Measurements from ENCODE around the gene PIK3C2B.

The PIK3C2B gene

DNA sequence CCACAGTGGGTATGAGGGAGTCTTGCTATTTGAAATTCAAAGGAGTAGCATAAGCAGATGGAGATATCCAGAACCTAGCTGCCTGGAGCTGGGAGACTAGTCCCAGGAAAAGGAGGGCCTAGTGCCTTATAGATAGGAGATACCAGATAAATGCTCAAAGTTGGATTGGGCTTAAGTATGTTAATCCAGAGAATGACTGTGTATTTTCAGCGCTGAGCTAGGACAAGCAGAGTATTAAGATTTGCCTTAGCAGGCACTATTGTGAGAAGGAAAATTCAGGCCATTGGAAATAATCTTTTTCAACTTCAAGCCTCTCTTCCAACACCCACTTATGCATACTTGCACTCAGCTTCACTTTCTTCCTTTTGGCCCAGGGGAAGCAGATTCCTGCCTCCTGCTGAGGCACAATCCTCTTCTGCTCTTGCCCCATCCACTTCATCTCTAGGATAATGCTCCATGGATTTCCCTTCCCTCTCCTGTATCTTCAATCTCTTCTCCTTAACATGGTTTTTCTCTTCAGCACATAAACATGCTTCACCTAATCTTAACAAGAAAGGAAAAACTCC lies 21.1 kb downstream of the PIK3C2B start:
- TF ChIP-seq, protein P1, sequence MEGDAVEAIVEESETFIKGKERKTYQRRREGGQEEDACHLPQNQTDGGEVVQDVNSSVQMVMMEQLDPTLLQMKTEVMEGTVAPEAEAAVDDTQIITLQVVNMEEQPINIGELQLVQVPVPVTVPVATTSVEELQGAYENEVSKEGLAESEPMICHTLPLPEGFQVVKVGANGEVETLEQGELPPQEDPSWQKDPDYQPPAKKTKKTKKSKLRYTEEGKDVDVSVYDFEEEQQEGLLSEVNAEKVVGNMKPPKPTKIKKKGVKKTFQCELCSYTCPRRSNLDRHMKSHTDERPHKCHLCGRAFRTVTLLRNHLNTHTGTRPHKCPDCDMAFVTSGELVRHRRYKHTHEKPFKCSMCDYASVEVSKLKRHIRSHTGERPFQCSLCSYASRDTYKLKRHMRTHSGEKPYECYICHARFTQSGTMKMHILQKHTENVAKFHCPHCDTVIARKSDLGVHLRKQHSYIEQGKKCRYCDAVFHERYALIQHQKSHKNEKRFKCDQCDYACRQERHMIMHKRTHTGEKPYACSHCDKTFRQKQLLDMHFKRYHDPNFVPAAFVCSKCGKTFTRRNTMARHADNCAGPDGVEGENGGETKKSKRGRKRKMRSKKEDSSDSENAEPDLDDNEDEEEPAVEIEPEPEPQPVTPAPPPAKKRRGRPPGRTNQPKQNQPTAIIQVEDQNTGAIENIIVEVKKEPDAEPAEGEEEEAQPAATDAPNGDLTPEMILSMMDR (IDR thresholded peaks at IDR 0.05) = no peak

GRCh38 chr1:204472660-204473059 lies 21.9 kb downstream of the PIK3C2B start:
- Histone ChIP-seq H3K36me3 (no peaks in the 10 kb centered on the region), H3K9me3 (no peaks in the 10 kb centered on the region), H3K4me3 (ENCODE audit: low read depth in 1 of 2, low read length in 1 of 2) (no peak overlapping the region), H3K4me1 (ENCODE audit: control insufficient read depth in 1 of 2, insufficient read depth in 1 of 2, low read depth in 1 of 2, low read length in 1 of 2) (no peaks in the 10 kb centered on the region), H3K27me3 (no peaks in the 10 kb centered on the region), H3K27ac (no peak overlapping the region)
- TF ChIP-seq, protein P1 (IDR thresholded peaks at IDR 0.05) = no peak

More for the DNA sequence above, 21.1 kb downstream of the PIK3C2B start:
- no peak overlapping the region for H3K4me3 ChIP-seq (ENCODE audit: low read depth in 1 of 2, low read length in 1 of 2)
- no peaks in the 10 kb centered on the region for H3K9me3 ChIP-seq
- no peaks in the 10 kb centered on the region for H3K4me1 ChIP-seq (ENCODE audit: control insufficient read depth in 1 of 2, insufficient read depth in 1 of 2, low read depth in 1 of 2, low read length in 1 of 2)
- H3K27me3 ChIP-seq = no peaks in the 10 kb centered on the region
- no peaks in the 10 kb centered on the region for H3K36me3 ChIP-seq
- no peak overlapping the region for H3K27ac ChIP-seq

DNA sequence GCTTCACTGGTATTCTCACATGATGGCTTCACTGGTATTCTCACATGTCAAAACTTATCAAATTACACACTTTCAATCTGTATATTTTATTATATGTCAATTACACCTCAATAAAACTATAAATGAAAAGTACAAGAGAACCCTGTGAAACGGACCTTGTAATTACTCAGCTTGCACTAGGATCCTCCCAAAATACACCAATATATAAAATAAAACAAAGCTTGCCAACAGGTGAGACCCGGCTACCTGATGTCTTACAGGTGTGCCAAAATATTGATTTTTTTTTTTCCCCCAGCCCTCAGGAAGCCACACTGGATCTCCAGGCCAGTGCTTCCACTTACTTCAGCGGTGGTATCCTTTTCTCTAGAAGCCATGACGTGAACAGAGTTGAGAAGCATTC lies 22.9 kb downstream of the PIK3C2B start:
- Histone ChIP-seq H3K9me3 (no peaks in the 10 kb centered on the region), H3K4me3 (ENCODE audit: low read depth in 1 of 2, low read length in 1 of 2) (no peak overlapping the region), H3K27me3 (no peaks in the 10 kb centered on the region), H3K36me3 (no peaks in the 10 kb centered on the region), H3K4me1 (ENCODE audit: control insufficient read depth in 1 of 2, insufficient read depth in 1 of 2, low read depth in 1 of 2, low read length in 1 of 2) (no peaks in the 10 kb centered on the region), H3K27ac (no peak overlapping the region)
- TF ChIP-seq, protein P1 (IDR thresholded peaks at IDR 0.05) = no peak

GRCh38 chr1:204469304-204469703 lies 25.3 kb downstream of the PIK3C2B start:
- Histone ChIP-seq H3K27me3 (no peaks in the 10 kb centered on the region), H3K4me1 (ENCODE audit: control insufficient read depth in 1 of 2, insufficient read depth in 1 of 2, low read depth in 1 of 2, low read length in 1 of 2) (no peaks in the 10 kb centered on the region), H3K36me3 (no peaks in the 10 kb centered on the region), H3K4me3 (ENCODE audit: low read depth in 1 of 2, low read length in 1 of 2) (no peak overlapping the region), H3K27ac (no peak overlapping the region), H3K9me3 (no peaks in the 10 kb centered on the region)
- TF ChIP-seq, protein P1 (IDR thresholded peaks at IDR 0.05) = no peak

DNA sequence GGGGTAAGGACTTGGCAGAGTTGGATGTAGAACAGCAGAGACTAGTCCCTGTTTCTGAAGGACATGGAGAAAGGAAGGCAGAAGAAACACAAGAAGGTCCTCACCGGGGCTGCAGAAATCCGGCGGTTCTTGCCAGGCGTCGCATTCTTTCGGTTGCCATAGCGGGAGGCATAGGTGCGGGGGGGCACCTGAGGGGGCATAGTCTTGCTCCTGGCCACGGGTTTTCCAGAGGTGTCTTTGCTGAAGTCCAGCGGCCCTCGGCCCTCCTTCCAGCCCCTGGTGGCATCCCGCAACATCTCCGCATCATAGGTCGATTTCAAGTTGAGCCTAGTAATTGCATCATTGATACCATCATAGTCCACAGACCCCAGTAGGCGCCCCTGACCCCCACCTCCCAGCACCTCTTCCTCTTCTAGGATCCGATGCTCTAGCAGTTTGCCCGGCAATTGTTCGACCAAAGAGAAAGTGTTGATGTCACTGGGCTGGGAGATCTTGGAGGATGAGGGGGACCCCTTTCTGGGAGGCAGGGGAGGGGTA lies 25.8 kb downstream of the PIK3C2B start:
- H3K36me3 ChIP-seq = no peaks in the 10 kb centered on the region
- no peaks in the 10 kb centered on the region for H3K27me3 ChIP-seq
- TF ChIP-seq, protein P1 (IDR thresholded peaks at IDR 0.05) = no peak
- no peaks in the 10 kb centered on the region for H3K4me1 ChIP-seq (ENCODE audit: control insufficient read depth in 1 of 2, insufficient read depth in 1 of 2, low read depth in 1 of 2, low read length in 1 of 2)
- H3K9me3 ChIP-seq = no peaks in the 10 kb centered on the region
- H3K4me3 ChIP-seq (ENCODE audit: low read depth in 1 of 2, low read length in 1 of 2) = no peak overlapping the region
- no peak overlapping the region for H3K27ac ChIP-seq

Data from neutrophil (primary cell).